GM12892 (cell line): Measurements from ENCODE around the gene FAM3D.

Source experiments
- POLR2A ChIP-seq: IDR thresholded peaks from 2 replicates; pipeline ENCODE4 v1.6.1; 2011; ENCODE audit warnings: low read depth, low read length, control low read depth
- POLR2AphosphoS5 ChIP-seq: IDR thresholded peaks from 2 replicates; pipeline ENCODE4 v1.6.1; 2011; ENCODE audit warnings: low read depth, low read length, control low read depth

DNA sequence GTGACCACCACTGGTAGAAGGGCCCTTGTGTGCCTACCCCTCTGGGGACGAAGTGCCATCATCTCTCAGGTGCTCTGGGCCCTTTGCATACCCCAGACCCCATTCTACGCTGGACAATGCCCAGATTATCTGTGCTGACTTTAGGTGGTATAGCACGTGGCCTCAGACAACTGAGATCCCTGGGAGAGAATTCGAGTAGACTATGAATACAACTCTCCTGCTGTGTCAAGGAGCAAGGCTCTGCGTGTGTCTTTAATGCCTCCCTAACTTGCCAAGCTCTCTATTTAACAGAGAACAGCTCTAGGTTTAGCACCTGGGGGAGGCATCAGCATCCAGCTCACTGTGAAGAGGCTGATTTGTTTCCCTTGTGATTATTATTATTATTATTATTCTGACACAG is 29.1 kb downstream of the FAM3D start:
- no peak for TF ChIP-seq POLR2AphosphoS5
- no peak for TF ChIP-seq POLR2A
